HG03432 (cell line): ENCODE measurements around the gene GDPD1.
"Not testable (repeated sequence)": the region's sequence is repeated elsewhere in the genome, so short reads cannot be mapped to it uniquely, and the experiment has no call there.

ENCODE experiments used
- ATAC-seq: cut with Tn5 transposase; IDR thresholded peaks from one replicate; pipeline ENCODE4 v1.9.1; 2021; ENCODE audit warnings: mild to moderate bottlenecking, moderate library complexity; ENCODE audit not compliant: unreplicated experiment

Gene GDPD1

GRCh38 chr17:59220328-59221158 lies at the start of gene GDPD1:
GDPD1 (plus strand) TSS chr17:59220511; CDS start chr17:59220610, 99 bp downstream.
- ATAC-seq, result peak; percentile 96

- ATAC-seq, result no peak
These were observed 47.8 kb upstream of the GDPD1 start for GRCh38 chr17:59172436-59173004.

- no peak for ATAC-seq
These were observed 45.6 kb upstream of the GDPD1 start for GRCh38 chr17:59174671-59175070.

DNA sequence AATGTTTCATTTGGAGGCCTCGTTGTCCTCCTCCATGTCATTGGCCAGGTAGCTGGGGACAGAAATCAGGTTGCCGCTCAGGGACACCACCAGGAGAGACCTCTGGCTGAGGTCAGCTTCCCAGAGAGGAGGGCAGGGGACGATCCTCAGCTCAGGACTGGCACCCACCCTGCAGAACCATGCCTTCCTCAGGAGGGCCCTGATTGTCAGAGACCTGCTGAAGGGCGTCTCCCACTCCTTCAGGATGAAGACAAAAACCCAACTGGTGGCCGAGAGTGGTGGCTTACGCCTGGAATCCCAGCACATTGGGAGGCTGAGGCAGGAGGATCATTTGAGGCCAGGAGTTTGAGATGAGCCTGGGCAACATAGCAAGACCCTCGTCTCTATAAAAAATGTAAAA lies 45.2 kb upstream of the GDPD1 start:
- ATAC-seq, result no peak

- ATAC-seq, result no peak
These were observed 41.9 kb upstream of the GDPD1 start for GRCh38 chr17:59178266-59178985.

- ATAC-seq, result not testable (repeated sequence)
These were observed 40.7 kb upstream of the GDPD1 start for GRCh38 chr17:59179601-59180000.

DNA sequence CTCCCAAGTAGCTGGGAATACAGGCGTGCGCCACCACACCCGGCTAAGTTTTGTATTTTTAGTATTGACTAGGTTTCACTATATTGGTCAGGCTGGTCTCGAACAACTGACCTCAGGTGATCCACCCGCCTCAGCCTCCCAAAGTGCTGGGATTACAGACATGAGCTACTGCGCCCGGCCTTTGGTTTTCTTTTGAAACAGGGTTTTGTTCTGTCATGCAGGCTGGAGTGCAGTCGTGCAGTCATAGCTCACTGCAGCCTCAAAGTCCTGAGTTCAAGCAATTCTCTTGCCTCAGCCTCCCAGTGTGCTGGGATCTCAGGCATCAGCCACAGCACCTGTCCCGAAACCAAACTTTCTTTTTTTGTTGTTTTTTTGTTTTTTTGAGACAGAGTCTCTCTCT lies 39.7 kb upstream of the GDPD1 start:
- no peak for ATAC-seq

DNA sequence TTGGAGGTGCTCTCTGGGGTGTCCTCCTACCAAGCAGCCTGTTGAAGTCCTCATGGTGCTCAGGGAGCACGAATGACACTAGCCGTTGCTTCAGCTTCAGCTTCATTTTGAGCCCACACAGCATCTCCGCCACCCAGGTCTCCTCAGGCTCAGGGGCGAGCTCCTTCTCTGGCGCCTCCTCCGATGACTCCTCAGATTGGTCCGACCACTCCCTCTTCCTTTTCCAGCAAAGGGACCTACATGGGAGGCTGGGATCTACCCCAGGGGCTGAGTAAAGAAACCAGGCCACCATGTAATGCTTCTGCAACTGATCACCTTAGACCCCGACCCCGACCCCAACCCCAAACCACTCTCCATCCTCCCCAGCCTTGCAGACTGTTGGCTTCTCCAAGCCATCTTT lies 38.8 kb upstream of the GDPD1 start:
- no peak for ATAC-seq

- no peak for ATAC-seq
These were observed 34.3 kb upstream of the GDPD1 start for GRCh38 chr17:59185997-59186396.

- no peak for ATAC-seq
These were observed 33.5 kb upstream of the GDPD1 start for GRCh38 chr17:59186850-59187249.

- ATAC-seq, result no peak
These were observed 29.5 kb upstream of the GDPD1 start for GRCh38 chr17:59190806-59191205.

- no peak for ATAC-seq
These were observed 26.9 kb upstream of the GDPD1 start for GRCh38 chr17:59193336-59193862.

DNA sequence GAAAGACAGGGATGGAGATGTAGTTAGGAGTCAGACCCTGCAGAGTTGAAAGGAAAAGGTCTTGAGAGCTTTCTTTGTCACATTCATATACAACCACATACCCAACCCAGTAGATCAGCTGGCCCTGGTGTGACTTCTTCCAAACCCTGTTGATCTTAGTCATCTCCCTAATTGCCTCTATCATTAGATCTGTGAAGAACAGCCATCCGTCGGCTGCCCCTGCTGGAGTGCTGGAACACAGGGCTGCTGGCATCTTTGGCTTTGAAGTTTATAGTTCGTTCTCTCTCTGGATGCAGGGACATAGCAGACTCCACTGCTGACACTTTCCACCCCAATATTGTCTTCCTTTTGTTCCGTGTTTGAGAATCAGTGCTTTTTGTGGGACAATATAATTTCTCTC lies 20.9 kb upstream of the GDPD1 start:
- no peak for ATAC-seq

GRCh38 chr17:59202320-59202719 lies 18.0 kb upstream of the GDPD1 start:
- ATAC-seq, result no peak

GRCh38 chr17:59219370-59219769 lies 941 bp upstream of the GDPD1 start:
- ATAC-seq, result no peak

GRCh38 chr17:59219992-59220327 lies 351 bp upstream of the GDPD1 start:
- no peak for ATAC-seq

DNA sequence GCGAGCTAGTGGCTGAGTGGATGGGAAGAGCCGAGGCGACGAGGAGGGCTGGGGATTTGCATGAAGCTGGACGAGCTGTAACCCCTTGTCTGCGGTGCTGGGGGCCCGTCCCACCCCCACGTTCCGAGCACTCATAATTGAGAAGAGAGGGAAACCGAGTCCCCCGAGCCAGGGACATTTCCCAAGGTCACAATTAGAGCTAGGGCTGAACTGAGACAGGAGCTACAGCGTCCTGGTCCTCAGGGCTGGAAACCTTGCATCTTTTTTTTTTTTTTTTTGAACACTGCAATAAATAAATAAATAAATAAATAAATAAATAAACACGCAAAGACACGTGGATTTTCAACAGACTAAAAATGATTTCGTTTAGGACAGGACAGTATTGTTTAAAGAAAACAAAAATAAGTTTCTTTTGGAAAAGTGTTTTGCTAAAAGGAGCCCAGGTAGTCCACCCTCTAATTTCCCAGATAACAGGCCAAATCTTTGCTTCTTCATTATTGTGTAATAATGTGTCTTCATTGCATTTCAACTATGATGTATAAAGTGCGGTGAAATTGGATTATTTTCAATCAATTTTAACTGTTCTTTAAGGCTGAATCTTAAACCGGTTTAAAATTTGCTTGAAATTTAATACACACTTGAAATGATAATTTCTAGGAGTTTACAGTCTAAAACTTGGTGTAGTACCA lies 992 bp downstream of the GDPD1 start:
- no peak for ATAC-seq

DNA sequence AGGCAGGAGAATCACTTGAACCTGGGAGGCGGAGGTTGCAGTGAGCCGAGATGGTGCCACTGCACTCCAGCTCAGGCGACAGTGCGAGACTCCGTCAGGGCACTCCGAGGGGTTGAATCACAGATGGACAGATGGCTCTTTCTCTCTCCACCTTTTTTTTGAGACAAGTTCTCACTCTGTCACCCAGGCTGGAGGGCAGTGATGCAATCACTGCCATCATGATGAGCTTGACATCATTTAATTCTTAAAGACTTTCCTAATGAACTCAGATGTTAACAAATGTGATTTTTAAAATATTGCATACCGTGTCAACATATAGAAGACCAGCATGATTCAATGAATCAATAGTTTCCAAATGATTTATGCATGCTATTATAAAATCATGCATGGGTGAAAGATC lies 3.5 kb downstream of the GDPD1 start:
- ATAC-seq, result no peak

GRCh38 chr17:59228588-59228987 lies 8.3 kb downstream of the GDPD1 start:
- not testable (repeated sequence) for ATAC-seq

GRCh38 chr17:59230764-59231163 lies 10.5 kb downstream of the GDPD1 start:
- no peak for ATAC-seq

- ATAC-seq, result no peak
These were observed 14.3 kb downstream of the GDPD1 start for GRCh38 chr17:59234631-59235030.
